Ishikawa (cell line): ENCODE results near the gene PLEKHH2.

Source experiments
- CEBPB ChIP-seq: IDR thresholded peaks from 2 replicates; pipeline ENCODE4 v1.6.1; 2012
- CREB1 ChIP-seq: IDR thresholded peaks from 2 replicates; pipeline ENCODE4 v1.6.1; 2012; ENCODE audit warnings: low read depth
- EGR1 ChIP-seq: IDR thresholded peaks from 2 replicates; pipeline ENCODE4 v1.6.1; 2012
- EP300 ChIP-seq: IDR thresholded peaks from 2 replicates; pipeline ENCODE4 v1.6.1; 2012; ENCODE audit warnings: borderline replicate concordance
- FOXM1 ChIP-seq: IDR thresholded peaks from 2 replicates; pipeline ENCODE4 v1.6.1; 2012; ENCODE audit warnings: low read depth, borderline replicate concordance
- MAX ChIP-seq: IDR thresholded peaks from 2 replicates; pipeline ENCODE4 v1.6.1; 2012
- NFIC ChIP-seq: IDR thresholded peaks from 2 replicates; pipeline ENCODE4 v1.6.1; 2012
- RAD21 ChIP-seq: IDR thresholded peaks from 2 replicates; pipeline ENCODE4 v1.6.1; 2012; ENCODE audit warnings: low read depth
- REST ChIP-seq: IDR thresholded peaks from 2 replicates; pipeline ENCODE4 v1.6.1; 2012; ENCODE audit warnings: low read depth, mild to moderate bottlenecking
- TAF1 ChIP-seq: IDR thresholded peaks from 2 replicates; pipeline ENCODE4 v1.6.1; 2012; ENCODE audit warnings: low read depth, mild to moderate bottlenecking
- TCF12 ChIP-seq: IDR thresholded peaks from 2 replicates; pipeline ENCODE4 v1.6.1; 2012; ENCODE audit warnings: low read depth
- TEAD4 ChIP-seq: IDR thresholded peaks from 2 replicates; pipeline ENCODE4 v1.6.1; 2012
- USF1 ChIP-seq: IDR thresholded peaks from 2 replicates; pipeline ENCODE4 v1.6.1; 2012
- YY1 ChIP-seq: IDR thresholded peaks from 2 replicates; pipeline ENCODE4 v1.6.1; 2012; ENCODE audit warnings: low read depth
- ZBTB7A ChIP-seq: IDR thresholded peaks from 2 replicates; pipeline ENCODE4 v1.6.1; 2012; ENCODE audit warnings: low read depth

PLEKHH2 gene

GRCh38 chr2:43708891-43709290 lies 71.8 kb downstream of the PLEKHH2 start:
- no peak for TF ChIP-seq MAX
- TF ChIP-seq REST = no peak
- no peak for TF ChIP-seq CREB1
- no peak for TF ChIP-seq FOXM1
- TF ChIP-seq YY1 = no peak
- no peak for TF ChIP-seq NFIC
- TF ChIP-seq TEAD4 = no peak
- TF ChIP-seq TCF12 = no peak
- TF ChIP-seq USF1 = no peak
- TF ChIP-seq TAF1 = no peak
- no peak for TF ChIP-seq ZBTB7A
- no peak for TF ChIP-seq RAD21
- no peak for TF ChIP-seq EP300
- TF ChIP-seq CEBPB = no peak
- no peak for TF ChIP-seq EGR1

- TF ChIP-seq ZBTB7A = no peak
- TF ChIP-seq TCF12 = no peak
- no peak for TF ChIP-seq TAF1
- TF ChIP-seq EP300 = no peak
- no peak for TF ChIP-seq CREB1
- no peak for TF ChIP-seq USF1
- TF ChIP-seq TEAD4 = no peak
- TF ChIP-seq RAD21 = no peak
- TF ChIP-seq NFIC = no peak
- TF ChIP-seq YY1 = no peak
- no peak for TF ChIP-seq EGR1
- no peak for TF ChIP-seq MAX
- TF ChIP-seq REST = no peak
- TF ChIP-seq FOXM1 = no peak
- TF ChIP-seq CEBPB = no peak
Observed at GRCh38 chr2:43710866-43711265, 73.8 kb downstream of the PLEKHH2 start.

- TF ChIP-seq ZBTB7A (no peak), USF1 (no peak), EGR1 (no peak), YY1 (no peak), REST (no peak), FOXM1 (no peak), TCF12 (no peak), MAX (no peak), NFIC (no peak), CEBPB (no peak), EP300 (no peak), CREB1 (no peak), RAD21 (no peak)
Observed at GRCh38 chr2:43714164-43714563, 77.1 kb downstream of the PLEKHH2 start.

GRCh38 chr2:43715300-43716098 lies 78.4 kb downstream of the PLEKHH2 start:
- TF ChIP-seq TAF1 = no peak
- TF ChIP-seq ZBTB7A = no peak
- no peak for TF ChIP-seq CEBPB
- TF ChIP-seq USF1 = no peak
- no peak for TF ChIP-seq FOXM1
- no peak for TF ChIP-seq NFIC
- no peak for TF ChIP-seq TEAD4
- no peak for TF ChIP-seq RAD21
- no peak for TF ChIP-seq EGR1
- TF ChIP-seq CREB1 = no peak
- no peak for TF ChIP-seq REST
- no peak for TF ChIP-seq YY1
- TF ChIP-seq EP300 = no peak
- no peak for TF ChIP-seq MAX
